GM12865 (cell line): ENCODE measurements around the gene DNAJC16.

ENCODE experiments used
- DNase-seq: peaks from one replicate; pipeline ENCODE4 v3.0.0; 2010; ENCODE audit warnings: low read depth
- H3K4me3 ChIP-seq: 2 replicates; pipeline ENCODE4 v1.5.1; 2011; ENCODE audit warnings: mild to moderate bottlenecking, low read depth, low read length, control low read depth
- CTCF ChIP-seq: IDR thresholded peaks from 2 replicates; pipeline ENCODE4 v1.5.1; 2011; ENCODE audit warnings: low read length, control low read depth, low read depth, inconsistent platforms; ENCODE audit not compliant: insufficient read depth; ENCODE audit errors: missing control alignments

Gene DNAJC16

DNA sequence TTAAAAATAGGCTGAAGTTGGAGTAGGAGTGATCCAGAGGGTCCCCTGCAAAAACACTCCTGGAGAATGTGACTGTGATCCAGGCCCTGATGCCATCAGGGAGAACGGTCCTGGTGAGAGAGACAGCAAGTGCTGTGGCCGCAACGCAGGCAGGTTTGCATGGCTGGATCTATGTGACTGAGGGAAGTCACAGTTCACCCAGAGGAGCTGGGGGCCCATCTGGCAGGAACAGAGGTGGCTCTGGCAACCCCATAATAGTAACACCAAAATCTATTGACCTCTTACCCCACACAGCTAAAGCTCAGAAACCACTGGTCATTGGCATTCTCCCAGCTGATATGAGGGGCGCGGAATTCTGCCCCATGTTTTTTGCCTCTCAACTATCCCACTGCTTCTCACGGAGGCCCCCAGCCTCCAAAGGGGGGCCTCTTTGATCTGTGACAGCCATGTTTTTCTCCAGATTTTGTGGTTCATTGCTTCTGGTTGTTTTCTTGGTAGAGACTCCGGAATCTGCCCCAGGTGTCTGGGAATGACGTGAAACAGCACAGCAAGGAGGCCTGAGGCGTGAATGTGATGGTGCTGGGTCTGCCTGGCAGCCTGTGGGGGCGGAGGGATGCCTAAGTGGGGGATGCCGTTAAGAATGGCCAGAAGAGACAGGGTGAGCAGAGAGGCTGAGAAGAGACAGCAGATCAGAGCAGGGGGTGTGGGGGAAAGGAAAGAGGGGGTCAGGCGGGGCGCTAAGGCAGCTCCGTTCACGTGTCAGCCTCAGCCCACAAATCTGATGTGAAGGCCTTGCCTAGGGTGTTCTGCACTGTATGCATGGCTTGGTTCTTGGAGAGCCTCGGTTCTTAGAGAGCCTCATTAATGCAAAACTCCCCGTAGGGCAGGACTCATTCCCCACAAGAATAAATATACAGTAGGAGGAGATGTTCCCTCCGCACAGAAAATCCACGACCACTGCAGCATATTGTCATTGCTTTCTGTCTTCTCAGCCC lies 26.2 kb upstream of the DNAJC16 start:
- no peak for TF ChIP-seq CTCF
- DNase-seq, result no peak
- no peak overlapping the region for H3K4me3 ChIP-seq

GRCh38 chr1:15501208-15502032 lies 25.2 kb upstream of the DNAJC16 start:
- H3K4me3 ChIP-seq, result no peak overlapping the region
- TF ChIP-seq CTCF, result peak; percentile 80
- DNase-seq, result peak; percentile 67

DNA sequence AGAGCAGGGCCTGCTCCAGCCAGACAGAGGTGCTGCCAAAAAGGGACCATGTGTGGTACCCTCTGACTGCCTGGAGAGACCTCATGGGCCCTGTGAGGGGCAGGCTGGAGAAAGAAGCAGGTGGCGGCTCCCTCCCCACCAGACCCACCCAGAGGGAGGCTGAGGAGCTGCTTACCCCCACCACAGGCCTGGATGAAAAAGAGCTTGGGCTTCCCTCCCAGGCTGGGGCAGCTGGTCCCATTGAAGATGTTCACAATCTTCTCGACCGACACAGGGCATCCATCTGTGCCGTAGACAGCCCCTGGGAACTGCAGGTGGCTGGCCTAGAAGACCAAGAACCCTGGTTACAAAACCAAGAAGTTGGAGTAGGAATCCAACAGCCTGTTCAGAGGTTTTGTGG lies 22.2 kb upstream of the DNAJC16 start:
- no peak for TF ChIP-seq CTCF
- DNase-seq, result no peak
- no peak overlapping the region for H3K4me3 ChIP-seq

DNA sequence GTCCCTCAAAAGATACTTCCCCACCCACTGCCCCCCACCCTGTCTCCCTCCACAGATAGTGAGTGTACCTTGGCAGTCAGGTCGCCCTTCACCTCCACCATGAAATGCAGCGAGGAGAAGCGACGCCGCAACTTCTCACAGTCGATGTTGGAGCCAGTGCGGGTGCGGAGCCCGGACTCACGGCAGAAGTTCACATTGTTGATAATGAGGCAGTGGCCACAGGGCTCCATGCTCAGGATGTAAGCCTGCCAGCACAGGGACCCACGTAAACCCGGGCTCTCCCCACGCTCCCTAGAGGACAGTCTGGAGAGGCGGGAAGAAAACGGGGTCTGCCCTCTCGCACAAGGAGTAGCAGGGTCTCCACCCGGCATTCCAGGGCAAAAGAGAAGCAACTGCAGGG lies 19.8 kb upstream of the DNAJC16 start:
- H3K4me3 ChIP-seq, result no peak overlapping the region
- TF ChIP-seq CTCF, result no peak
- DNase-seq, result no peak

DNA sequence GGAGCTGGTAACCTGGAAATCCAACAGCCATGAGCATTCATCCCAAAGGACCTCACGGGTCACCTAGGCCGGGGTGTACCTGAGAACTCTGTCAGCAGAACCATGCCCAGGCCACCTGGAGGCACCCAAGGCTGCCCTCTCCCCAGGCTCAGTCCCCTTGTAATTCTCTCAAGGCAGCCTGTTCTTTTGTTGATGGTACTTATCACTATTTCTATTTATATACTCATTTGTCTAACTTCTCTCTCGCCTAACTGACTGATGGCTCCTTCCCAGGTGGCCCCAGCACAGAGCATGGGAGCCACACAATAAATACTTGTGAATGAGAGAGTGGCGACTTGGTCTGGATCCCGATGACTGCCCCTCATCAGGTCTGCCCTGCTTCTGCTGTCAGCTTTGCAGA lies 19.4 kb upstream of the DNAJC16 start:
- no peak for DNase-seq
- TF ChIP-seq CTCF, result no peak
- H3K4me3 ChIP-seq, result no peak overlapping the region

DNA sequence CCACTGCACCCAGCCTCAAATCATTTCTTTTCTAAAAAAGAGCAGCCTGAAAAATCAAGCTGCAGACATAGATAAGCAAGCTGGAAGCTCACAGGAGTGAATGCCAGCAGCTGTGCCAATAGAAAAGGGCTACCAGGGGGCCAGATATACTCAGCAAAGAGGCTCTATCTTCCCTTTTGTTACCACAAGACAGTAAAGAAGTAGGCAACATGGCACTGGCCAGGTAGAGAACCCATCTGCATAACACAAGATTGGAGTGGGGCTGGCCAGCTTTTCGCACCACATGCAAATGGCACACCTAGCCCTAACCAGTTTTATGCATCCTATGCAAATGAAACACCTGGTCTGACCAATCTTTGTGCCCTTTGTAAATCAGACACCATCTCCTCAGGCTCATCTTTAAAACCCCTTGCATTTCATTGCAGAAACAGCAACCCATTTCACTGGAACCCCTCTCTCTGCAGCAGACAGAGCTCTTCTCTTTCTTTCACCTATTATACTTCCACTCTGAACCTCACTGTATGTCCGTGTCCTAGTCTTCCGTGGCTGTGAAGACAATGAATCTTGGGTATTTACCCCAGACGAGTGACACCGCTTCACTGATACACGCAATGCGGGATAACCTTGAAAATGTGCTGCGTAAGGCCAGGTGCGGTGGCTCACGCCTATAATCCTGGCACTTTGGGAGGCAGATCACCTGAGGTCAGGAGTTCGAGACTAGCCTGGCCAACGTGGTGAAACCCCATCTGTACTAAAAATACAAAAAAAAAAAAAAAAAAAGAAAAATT lies 17.8 kb upstream of the DNAJC16 start:
- no peak for DNase-seq
- no peak overlapping the region for H3K4me3 ChIP-seq
- TF ChIP-seq CTCF, result no peak
